ENCODE measurements around the gene SORT1. TPM values are rescaled to one million over a fixed set of nuclear protein-coding genes. Genes with fewer than 3 reads are reported as not detected.

SORT1 gene
- total RNA-seq, 6 donors from 2014 or later = 105 to 222 (median 116) TPM

DNA sequence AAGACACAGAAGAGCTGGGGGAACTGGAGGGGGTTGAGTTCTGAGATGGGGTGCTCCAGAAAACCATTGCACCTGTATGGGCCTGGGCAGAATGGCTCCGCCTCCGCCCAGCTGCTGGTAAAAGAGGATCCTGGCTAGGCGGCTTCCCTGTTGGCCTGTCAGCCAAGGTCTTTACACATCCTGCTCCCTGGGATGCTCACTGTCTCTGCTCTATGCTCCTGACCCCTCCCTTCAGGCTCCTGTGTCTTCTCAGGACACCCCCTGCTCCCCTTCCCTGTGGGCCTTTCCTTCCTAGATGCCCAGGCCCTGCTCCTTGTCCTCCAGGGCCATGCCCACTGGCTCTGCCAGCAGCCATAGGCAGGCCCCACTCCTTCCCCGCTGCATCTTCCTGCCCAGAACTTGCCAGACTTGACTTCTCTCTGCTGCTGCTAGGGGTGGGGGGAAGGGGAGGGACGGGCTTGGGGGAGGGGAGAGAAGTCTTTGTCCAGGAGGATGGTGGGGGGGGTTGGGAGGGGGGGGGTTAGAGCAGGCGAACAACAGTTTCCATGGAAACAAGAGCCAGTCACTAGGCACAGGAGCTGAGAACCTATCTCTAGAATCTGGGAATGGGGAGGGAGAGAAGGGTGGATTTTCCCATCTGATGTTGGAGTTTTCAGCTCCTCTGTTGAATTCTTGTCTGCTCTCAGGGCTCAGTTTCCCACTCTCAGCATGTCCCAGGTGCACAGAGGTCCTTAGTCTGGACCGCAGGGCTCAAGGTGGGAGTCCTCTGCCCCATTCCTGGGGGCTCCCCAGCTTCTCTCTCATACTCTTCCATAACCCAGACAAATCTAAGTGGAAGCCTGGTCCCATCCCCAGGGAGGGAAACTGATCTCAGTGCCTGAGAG, 137.8 kb downstream of the SORT1 start:
- H3K27me3 ChIP-seq = no peaks in the 10 kb centered on the region
- peaks cover 6 to 15% (median 7%) of the 10 kb centered on the region in 4 donors for H3K4me1 ChIP-seq
- no peak for DNase-seq
- TF ChIP-seq POLR2AphosphoS5 (IDR thresholded peaks at IDR 0.05) = no peak
- no peak for TF ChIP-seq CTCF (IDR thresholded peaks at IDR 0.05)
- TF ChIP-seq POLR2A (IDR thresholded peaks at IDR 0.05) = no peak
- TF ChIP-seq EP300 (IDR thresholded peaks at IDR 0.05) = no peak
- no peaks in the 10 kb centered on the region for H3K9me3 ChIP-seq
- no peak overlapping the region for H3K4me3 ChIP-seq
- WGBS, 2 donors = 79 to 88% methylated on average over 5 to 7 of the region's 7 CpGs
- ATAC-seq (ENCODE audit: low FRiP score in 2 of 2) = no peak
- no peak overlapping the region for H3K27ac ChIP-seq
- H3K36me3 ChIP-seq = no peaks in the 10 kb centered on the region

Other genes with a start within 250 kb of the SORT1 start
- gene SARS1, start 184.0 kb downstream of the SORT1 start, total RNA-seq = 100 to 1,000 TPM; 126 to 212 (median 160) TPM
- 10 to 100 TPM in 2 of 6 donors, 1 to 10 TPM in 4; 5.9 to 27.2 (median 8.8) TPM for gene CELSR2, start 148.4 kb downstream of the SORT1 start, total RNA-seq
- gene PSRC1, start 114.8 kb downstream of the SORT1 start, total RNA-seq = 10 to 100 TPM in 2 of 6 donors, 1 to 10 TPM in 4; 1.5 to 16.8 (median 4.9) TPM
- 1 to 10 TPM in 5 of 6 donors, not detected in 1; 1.8 to 8.6 (median 3.1) TPM for gene MYBPHL, start 90.9 kb downstream of the SORT1 start, total RNA-seq
- gene PSMA5, start 28.5 kb upstream of the SORT1 start, total RNA-seq = 10 to 100 TPM; 15.2 to 69.5 (median 29.8) TPM
- 1 to 10 TPM in 4 of 6 donors, under 1 TPM in 2; 0.30 to 3.1 (median 1.1) TPM for gene SYPL2, start 68.6 kb upstream of the SORT1 start, total RNA-seq
- 10 to 100 TPM in 1 of 6 donors, 1 to 10 TPM in 5; 2.3 to 19.9 (median 5.3) TPM for gene ATXN7L2, start 86.0 kb upstream of the SORT1 start, total RNA-seq
- 10 to 100 TPM in 3 of 6 donors, 1 to 10 TPM in 3; 4.2 to 16.4 (median 9.9) TPM for gene CYB561D1, start 96.2 kb upstream of the SORT1 start, total RNA-seq
- gene AMIGO1, start 111.8 kb upstream of the SORT1 start, total RNA-seq = 10 to 100 TPM in 2 of 6 donors, 1 to 10 TPM in 4; 1.0 to 11.8 (median 8.3) TPM
- not detected for gene GPR61, start 142.0 kb upstream of the SORT1 start, total RNA-seq
- 1 to 10 TPM; 2.2 to 9.0 (median 6.0) TPM for gene GNAI3, start 150.7 kb upstream of the SORT1 start, total RNA-seq
- under 1 TPM in 2 of 6 donors, not detected in 4; 0.20 to 0.46 TPM for gene GNAT2, start 221.7 kb upstream of the SORT1 start, total RNA-seq
- 100 to 1,000 TPM in 1 of 6 donors, 10 to 100 TPM in 5; 39.5 to 183 (median 58.9) TPM for gene AMPD2, start 221.9 kb upstream of the SORT1 start, total RNA-seq

Data from upper lobe of left lung (tissue), 6 donors.